Suppressor macrophage (primary cell): ENCODE results near the gene SS18L1.

Experiments
- DNase-seq, 4 experiments: peaks; one replicate each; pipeline ENCODE4 v3.0.0-alpha.2; 2020 to 2022

The SS18L1 gene

GRCh38 chr20:62174021-62174804 is 30.6 kb downstream of the SS18L1 start:
- DNase-seq = no peak

DNA sequence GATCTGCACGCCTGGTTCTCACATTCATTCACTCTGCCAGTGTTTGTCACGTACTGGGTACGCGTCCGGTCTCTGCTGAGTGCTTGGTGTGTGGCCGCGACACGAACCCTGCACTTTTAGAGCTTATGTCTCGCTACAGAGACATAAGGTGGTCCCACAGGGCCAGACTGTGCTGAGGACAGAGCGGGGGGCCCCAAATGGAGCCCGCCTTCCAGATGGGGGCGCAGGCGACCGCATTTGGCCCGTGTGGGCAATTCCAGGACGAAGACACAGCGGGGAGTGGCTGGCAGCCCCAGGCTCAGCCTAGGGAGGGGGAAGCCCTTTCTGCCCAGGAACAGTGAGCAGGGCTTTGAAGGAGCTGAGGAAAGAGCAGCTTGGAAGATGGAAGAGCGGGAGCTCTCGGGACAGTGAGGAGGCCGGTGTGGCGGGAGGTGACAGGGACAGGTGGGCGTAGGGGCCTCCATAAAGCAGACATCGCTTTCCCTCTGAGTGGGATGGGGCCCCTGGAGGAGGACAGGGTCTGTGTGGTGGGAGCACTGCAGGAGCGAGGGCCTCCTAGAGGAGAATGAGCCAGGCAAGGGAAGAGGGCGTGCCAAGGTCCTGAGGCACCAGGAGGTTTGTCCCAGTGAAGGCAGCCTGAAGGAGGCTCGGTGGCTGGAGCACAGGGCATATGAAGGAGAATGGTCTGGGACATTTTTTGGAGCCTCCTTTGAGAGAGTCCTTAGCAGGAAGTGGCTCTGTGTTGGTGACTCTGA is 31.5 kb downstream of the SS18L1 start:
- no peak for DNase-seq

- no peak for DNase-seq
Observed at GRCh38 chr20:62175711-62176110, 32.1 kb downstream of the SS18L1 start.

DNA sequence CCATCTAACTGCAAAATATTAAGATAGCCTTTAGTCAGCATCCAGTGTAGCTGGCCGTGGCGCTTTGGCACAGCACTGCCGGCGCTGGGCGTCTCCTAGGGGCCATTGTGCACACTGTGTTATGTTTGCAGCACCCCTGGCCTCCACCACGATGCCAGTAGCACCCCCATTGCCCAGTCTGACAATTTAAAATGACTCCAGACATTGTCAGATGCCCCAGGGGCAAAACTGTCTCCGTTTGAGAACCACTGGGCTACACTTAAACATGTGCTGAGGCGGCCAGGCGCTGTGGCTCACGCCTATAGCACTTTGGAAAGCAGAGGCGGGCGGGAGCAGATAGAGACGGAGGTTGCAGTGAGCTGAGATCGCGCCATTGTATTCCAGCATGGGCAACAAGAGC is 33.3 kb downstream of the SS18L1 start:
- DNase-seq = no peak

- DNase-seq = no peak
Observed at GRCh38 chr20:62177307-62177706, 33.7 kb downstream of the SS18L1 start.

- DNase-seq = no peak
Observed at GRCh38 chr20:62178316-62179161, 35.0 kb downstream of the SS18L1 start.

DNA sequence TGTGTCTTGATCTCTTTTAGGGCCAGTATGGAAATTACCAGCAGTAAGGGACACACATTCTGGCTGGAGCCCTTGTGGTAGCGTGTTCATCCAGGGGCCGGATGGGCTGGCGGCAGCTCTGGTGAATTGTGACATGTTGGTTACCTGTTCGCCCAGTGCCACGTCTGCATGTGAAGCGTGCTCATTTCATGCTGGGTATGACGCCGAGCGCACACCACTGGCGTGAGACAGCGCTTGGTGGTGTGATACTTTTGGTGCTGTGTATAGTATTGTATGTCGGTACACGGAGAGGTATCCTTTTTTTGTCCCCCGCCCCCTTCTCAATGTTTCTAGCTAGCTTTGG is 35.6 kb downstream of the SS18L1 start:
- no peak for DNase-seq

GRCh38 chr20:62181808-62182207 is 38.2 kb downstream of the SS18L1 start:
- DNase-seq = no peak

GRCh38 chr20:62182469-62183425 is 39.2 kb downstream of the SS18L1 start, which contains the start of gene MTG2:
MTG2 (plus strand) TSS chr20:62183028; CDS start chr20:62193421, 10,393 bp downstream.
- DNase-seq = peak; percentile 98 to 99 (median 98)

DNA sequence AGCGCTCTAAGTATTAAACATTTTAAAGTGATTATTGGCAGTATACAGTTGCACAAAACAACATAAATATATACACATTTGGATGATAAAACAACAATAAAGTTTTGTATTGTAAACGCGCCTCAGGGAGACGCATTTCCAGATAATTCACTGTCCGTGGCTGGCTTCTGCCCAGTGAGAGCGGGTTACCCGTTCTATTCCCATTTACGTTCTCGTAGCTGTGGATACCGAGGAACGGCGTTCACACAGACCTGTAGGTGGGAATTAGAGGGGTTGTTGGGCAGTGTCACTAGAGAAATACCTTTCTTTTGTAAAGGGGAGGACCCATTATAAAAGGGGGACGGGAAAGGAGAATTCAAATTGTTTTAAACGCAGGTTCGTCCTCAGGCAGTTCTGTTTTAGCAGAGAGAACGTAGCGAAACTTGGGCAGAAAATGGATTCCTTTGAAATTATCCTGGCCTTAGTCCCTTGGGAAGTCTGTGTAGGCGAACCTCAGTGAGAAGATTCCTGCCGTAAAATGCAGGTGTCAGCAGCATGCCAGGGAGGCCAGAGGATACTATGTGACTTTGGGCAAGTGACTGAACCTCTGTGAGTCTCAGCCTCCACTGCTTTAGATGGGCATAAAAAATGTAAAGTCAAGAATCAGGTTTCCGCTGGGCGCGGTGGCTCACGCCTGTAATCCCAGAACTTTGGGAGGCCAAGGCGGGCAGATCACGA is 40.0 kb downstream of the SS18L1 start:
- peak in 3 of 4 experiments; percentile 16 to 28 (median 24) for DNase-seq

DNA sequence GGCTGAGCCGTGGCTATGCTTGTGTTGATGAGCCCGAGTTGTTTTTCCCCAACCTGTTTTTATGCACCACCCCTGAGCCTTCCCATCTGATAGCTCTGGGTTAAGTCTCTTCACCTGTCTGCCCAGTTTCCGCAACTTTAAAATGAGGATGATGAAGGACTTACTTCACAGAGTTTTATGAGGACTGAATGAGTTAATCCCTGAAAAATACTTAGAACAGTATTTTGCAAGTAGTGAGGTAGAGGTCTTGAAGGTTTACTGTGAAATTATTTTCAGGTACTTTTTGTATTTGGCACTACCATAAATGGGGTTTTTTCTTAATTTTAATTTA is 42.5 kb downstream of the SS18L1 start:
- no peak for DNase-seq

- DNase-seq = peak in 2 of 4 experiments; percentile 13 to 32
Observed at GRCh38 chr20:62186887-62187866, 43.6 kb downstream of the SS18L1 start.

- DNase-seq = no peak
Observed at GRCh38 chr20:62190639-62191411, 47.3 kb downstream of the SS18L1 start.

DNA sequence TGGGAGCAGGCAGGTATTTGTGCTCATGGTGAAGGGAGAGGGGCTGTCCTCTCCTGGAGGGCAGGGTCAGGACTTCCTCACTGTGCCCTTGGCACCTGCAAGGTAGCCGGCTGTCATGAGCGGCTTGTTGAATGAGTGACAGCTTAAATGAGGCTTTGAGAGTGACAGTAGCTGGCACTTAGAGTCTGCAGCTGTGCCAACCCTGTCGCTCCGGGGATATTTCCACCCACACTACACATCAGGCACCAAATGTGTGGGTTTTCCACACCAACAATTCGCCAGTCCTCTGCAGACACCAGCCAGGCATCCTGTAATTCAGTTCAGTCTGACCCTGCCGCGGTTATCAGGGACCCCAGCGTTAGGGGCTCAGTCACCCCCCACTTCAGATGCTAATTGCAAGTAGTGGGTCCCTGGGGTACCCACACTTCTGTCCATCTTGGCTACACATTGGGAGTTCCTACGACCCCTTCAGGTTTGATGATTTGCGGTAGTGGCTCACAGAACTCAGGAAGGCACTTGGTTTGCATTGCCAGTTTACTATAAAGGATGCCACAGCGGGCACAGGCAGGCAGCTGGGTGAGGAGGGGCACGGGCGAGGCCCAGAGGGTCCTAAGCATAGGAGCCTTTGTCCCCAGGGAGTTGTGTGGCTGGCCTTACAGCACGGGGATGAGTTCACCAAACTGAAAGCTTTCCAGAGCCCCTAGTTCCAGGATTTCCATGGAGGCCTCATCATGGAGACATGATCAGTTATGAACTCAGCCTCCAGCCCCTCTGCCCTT is 48.4 kb downstream of the SS18L1 start:
- no peak for DNase-seq

DNA sequence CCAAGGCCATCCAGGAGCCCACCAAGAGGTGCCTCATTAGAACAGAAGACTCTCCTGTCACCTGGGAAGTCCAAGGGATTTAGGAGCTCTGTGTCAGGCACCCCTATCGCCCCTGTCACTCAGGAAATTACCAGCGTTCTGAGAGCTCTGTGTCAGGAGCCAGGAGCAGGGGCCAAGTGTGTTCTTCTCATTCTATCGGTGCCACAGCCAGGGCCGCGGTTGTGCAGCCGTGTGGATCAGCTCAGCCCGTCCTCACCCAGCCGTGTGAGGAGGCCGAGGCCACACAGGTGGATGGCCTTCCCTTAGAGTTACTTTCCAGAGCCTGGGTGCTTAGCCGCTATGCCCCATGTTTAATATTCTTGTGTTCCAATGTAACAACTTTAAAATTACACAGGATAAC is 49.1 kb downstream of the SS18L1 start:
- DNase-seq = no peak

DNA sequence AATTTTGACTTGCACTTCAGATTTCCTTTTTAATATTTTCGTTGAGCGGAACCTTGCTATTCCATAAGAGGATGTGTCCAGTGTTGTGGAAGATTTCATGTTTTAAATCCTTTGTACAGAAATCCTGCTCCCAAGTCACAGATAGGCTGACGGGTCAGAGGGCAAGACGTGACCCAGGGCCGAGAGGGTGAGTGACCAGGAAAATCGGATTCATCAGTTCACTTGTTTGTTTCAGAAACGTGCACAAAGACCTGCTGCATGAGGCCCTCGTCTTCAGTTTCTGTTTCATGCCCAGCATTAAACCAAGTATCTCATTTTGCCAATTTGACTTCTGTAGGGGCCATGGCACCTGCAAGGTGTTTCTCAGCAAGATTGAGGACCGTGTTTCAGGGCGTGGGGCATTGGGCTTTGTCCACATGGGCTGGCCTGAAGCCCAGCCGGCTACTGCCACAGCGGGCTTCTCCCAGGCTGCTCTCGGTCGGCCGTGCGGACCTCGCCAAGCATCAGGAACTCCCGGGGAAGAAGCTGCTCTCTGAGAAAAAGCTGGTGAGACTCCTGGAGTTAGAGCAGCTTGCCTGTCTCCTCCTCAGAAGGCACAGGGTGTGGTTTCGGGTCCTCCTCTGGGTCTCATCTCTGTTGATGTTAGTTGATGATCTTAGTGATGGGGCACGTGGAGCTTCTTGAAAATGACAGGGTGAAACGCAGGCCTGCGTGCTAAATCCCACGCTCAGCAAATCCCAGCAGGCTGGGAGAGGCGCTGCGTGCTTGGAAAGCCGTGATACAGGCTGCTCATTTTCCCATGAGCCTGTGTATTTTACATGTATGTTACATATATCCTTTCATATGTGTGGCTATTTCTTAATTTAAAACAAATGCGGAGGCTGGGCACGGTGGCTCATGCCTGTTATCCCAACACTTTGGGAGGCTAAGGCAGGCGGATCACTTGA is 49.8 kb downstream of the SS18L1 start:
- no peak for DNase-seq

- DNase-seq = no peak
Observed at GRCh38 chr20:62195075-62195405, 51.5 kb downstream of the SS18L1 start.
